Measurements from ENCODE around the gene MACROH2A1.

- no peak for TF ChIP-seq POLR2A (IDR thresholded peaks at IDR 0.05; ENCODE audit: low read depth, low read length)
- no peak for TF ChIP-seq POLR2AphosphoS5 (IDR thresholded peaks at IDR 0.05; ENCODE audit: low read depth, low read length)
These were observed 89.4 kb downstream of the MACROH2A1 start for GRCh38 chr5:135309391-135310327.
